GM12875 (cell line): ENCODE data around the gene STPG4.

Source experiments
- H3K4me3 ChIP-seq: one replicate; pipeline ENCODE4 v1.5.1; 2011; ENCODE audit warnings: low read depth, low read length, control low read depth
- TF ChIP-seq, protein P1 (sequence below): IDR thresholded peaks from 2 replicates; pipeline ENCODE4 v1.5.1; 2011; ENCODE audit warnings: low read depth, mild to moderate bottlenecking, control low read depth, inconsistent platforms, low read length, moderate library complexity, borderline replicate concordance; ENCODE audit not compliant: insufficient read depth

The STPG4 gene

DNA sequence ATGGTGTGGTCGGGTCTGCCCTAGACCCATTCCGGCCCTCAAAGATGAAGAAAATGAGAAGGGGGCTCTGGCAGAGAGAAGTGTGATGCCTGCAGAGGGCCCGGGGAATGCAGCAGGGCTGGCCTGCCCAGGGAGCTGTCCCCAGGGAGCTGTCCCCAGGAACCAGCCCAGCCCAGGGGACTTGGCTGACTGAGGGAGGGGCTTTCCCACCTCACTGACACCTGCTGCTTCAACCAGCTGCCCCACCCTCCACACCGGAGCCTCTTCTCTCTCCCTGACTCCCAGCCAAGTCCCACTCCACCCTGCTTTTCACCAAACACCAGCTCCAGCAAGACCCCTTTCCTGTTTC is 111.2 kb downstream of the STPG4 start:
- no peak overlapping the region for H3K4me3 ChIP-seq
- TF ChIP-seq, protein P1, sequence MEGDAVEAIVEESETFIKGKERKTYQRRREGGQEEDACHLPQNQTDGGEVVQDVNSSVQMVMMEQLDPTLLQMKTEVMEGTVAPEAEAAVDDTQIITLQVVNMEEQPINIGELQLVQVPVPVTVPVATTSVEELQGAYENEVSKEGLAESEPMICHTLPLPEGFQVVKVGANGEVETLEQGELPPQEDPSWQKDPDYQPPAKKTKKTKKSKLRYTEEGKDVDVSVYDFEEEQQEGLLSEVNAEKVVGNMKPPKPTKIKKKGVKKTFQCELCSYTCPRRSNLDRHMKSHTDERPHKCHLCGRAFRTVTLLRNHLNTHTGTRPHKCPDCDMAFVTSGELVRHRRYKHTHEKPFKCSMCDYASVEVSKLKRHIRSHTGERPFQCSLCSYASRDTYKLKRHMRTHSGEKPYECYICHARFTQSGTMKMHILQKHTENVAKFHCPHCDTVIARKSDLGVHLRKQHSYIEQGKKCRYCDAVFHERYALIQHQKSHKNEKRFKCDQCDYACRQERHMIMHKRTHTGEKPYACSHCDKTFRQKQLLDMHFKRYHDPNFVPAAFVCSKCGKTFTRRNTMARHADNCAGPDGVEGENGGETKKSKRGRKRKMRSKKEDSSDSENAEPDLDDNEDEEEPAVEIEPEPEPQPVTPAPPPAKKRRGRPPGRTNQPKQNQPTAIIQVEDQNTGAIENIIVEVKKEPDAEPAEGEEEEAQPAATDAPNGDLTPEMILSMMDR: no peak

DNA sequence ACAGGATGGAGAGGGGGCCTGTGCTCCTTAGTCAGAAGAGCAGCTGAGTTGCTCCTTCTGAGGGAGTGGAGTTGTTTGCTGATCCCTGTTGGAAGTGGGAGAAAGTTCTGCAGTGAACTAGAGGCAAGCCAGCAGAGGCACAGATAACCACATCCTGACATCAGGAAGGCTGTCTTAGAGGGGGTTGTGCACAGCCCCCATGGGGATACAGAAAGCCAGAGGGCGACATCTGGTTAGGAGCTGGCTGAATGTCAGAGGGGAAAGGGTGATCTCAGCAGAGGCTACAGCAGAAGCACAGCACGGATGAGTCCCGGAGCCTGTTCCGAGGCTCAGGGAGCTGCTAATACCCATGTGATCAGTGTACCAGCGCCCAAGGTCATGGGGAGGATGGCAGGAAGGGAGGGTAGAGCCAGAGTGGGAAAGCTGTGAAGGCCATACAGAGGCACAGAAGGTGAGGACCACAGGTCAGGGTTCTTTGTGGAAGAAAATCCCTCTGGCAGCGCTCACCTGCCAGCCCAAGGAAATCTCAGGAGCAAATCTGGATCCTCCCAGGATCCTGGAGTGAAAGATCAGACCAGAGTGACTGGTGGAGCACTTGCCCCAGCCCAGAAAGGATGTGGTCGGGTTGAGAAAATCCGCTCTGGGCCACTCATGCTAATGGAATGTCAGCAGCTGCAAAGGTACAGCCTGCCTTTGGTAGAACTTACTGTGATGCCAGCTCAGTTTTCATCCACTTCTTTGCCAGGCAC is 111.8 kb downstream of the STPG4 start:
- H3K4me3 ChIP-seq: no peak overlapping the region
- TF ChIP-seq, protein P1: no peak

DNA sequence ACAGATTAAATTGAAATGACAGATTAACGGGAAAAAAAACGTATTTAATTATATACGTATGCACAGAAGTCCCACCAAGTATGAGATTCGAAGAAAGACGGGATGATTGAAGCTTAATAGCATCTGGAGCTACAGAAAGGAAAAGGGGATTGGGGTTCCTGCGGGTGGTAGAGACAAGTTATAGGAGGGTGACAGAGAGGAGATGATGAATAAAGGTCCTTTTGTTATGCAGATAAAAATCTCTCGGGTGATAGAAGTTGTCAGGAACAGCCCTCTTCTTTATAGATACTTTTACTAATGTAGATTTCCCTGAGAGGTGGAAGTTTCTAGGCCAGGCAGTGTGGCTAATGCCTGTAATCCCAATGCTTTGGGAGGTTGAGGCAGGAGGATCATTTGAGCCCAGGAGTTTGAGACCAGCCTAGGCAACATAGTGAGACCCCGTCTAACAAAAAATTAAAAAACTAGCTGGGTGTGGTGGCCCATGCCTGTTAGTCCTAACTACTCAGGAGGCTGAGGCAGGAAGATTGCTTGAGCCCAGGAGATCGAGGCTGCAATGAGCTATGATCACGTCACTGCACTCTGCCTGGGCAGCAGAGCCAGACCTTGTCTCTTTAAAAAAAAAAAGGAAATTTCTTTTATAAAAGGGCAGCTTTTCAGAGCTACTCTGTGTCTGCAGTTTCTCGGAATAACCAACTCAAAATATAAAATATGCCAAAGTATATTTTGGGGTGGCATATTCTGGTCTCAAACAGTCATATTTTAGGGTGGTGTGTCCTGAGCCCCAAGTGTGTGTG is 113.0 kb downstream of the STPG4 start:
- no peak overlapping the region for H3K4me3 ChIP-seq
- TF ChIP-seq, protein P1: no peak

DNA sequence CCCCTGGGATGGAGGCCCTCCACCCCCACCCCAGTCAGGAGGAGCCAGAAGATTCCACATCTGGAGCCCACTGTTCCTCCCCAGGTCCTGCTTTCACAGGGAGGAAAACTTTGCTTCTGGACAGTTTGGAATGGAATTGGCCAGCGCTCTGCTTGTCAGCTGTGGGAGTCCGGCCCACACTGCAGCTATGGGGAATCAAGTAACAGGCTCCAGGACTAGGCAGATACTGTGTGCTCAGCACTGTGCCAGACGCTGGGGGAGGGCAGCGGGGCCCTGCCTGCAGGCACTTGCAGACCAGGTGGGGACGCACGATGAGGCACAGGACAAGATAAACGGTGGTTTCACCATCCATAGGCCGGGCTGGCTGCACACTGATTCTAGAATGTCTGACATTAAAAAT is 114.0 kb downstream of the STPG4 start:
- H3K4me3 ChIP-seq: no peak overlapping the region
- TF ChIP-seq, protein P1: no peak

DNA sequence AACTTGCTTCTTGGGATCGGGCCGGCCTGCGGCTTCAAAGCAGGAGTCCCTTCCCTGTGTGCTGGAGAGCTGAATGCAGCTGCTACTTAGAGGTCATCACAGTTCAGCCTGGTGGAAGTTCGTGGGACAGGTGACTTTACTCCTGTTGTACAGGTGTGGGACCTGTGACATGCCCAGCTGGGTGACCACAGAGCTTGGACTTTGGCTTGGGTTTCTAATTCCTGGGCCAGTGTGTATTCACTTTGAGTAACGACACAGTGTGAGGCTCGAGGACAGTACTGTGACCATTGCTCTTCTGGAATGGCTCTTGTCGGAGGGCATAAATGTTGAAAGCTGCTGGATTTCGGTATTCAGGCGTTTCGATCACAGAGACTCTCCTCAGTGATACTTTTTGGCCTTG is 114.5 kb downstream of the STPG4 start:
- no peak overlapping the region for H3K4me3 ChIP-seq
- TF ChIP-seq, protein P1: no peak

DNA sequence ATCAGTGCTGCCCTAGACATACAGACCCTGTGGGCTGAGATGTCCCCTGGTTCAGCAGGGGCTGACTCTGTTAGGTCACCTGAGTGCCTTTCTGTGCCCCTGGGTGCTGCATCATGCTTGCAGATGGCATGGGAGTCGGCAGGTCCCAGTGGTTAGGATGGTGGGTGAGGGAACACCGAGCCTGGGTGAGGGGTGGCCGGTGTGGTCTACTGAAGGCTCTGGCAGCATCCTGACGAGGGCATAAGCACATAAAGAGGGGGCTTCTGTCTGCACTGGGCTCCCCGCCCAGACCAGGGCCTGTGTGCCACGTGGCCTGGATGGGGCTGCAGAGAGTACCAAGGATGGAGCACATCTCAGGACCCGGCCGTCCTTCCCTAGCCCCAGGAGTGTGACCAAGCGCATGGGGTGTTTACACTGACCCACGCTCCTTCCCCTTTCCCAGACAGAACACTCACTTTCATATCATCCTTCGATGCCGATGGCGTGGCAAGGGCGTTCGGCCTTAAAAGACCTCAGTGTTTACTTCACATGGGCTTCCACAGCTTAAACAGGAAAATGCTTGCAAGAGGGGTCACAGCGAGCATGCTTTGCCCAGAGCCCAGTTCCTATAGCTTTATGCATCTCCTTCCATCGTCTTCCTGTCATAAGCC is 115.1 kb downstream of the STPG4 start:
- no peak overlapping the region for H3K4me3 ChIP-seq
- TF ChIP-seq, protein P1: no peak
